KBM-7 (cell line): ENCODE data around the gene TPSAB1.
"Not testable (repeated sequence)": the region's sequence is repeated elsewhere in the genome, so short reads cannot be mapped to it uniquely, and the experiment has no call there.

Experiments used
- DNase-seq: peaks from one replicate; pipeline ENCODE4 v3.0.0-alpha.2; 2015
- in situ Hi-C: fragments of 300-500 bp; cut with MboI; formaldehyde crosslinking; loops from 2 replicates; pipeline ENCODE4 v1.14.3; 2020; ENCODE audit warnings: low sequenced_read_pairs, low pct_unique_long_range_greater_than_20kb, mixed read lengths

The TPSAB1 gene

DNA sequence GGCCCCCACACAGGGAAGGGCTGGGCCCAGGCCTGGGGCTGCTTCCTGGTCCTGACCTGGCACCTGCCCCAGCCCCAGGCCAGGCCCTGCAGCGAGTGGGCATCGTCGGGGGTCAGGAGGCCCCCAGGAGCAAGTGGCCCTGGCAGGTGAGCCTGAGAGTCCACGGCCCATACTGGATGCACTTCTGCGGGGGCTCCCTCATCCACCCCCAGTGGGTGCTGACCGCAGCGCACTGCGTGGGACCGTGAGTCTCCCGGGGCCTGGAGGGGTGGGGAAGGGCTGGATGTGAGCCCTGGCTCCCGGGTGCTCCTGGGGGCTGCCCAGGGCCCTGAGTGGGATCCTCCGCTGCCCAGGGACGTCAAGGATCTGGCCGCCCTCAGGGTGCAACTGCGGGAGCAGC, 576 bp downstream of the TPSAB1 start:
- DNase-seq, in situ Hi-C loops: not testable (repeated sequence)

DNA sequence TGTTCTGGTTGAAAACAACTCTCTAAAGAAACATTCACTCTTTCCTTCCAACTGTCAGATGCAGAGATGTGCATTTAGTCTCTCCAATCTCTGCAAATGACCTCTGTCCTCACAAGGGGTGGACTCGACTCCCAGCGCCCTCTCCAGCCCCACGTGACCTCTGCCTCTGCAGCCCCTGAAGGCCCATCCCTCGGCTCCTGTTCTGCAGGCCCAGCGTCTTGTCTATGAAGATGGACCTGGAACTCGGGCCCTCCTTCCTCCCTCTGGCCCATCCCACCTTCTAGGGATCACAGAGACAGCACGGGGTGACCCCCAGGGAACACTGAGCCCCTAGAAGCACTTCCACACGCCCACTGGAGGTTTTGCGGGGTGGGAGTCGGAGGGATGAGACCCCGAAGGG, 2.9 kb downstream of the TPSAB1 start:
- in situ Hi-C loops: not testable (repeated sequence)
- DNase-seq: peak; percentile 31

DNA sequence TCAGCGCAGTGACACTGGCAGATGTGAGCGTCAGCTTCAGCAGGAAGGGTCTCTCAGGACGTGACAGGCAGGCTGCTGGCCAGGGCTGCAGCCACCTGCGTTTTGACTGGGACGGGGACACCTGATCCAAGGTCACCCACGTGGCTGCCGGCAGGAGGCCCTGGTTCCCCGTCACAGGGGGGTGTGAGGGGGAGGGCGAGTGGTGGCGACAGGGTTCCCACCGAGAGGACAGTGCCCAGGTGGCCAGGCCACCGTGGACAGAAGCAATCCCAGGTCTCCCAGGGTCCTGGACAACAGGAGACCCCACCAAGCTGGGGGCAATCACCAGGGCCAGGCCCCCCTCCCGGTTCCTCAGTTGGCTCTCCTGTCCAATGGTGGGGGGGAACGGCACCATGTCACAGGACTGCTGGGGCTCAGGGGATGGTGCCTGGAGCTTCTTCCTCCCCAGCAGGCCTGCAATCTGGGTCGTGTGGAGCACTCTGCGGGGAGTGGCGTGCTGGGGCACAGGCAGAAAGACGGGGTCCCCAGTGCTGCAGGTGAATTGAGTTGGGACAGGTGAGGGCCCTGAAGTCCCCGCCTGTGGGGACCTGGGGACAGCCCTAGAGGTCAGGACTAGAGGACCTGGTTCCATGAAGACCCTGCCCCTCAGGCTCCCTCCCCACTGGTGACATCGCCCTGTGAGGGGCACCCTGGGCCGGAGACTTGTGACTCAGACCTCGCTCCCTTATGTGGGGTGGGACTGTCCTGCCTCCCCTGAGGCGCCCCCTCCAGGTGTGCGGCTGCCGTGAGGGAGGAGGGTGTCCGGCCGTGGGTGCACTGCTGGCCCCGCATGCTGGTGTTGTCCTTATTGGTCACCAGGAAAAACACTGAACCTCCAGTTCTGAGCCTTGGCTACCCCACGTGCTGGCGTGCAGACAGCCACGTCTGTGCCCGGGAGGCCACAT, 3.7 kb downstream of the TPSAB1 start:
- in situ Hi-C loops: not testable (repeated sequence)

DNA sequence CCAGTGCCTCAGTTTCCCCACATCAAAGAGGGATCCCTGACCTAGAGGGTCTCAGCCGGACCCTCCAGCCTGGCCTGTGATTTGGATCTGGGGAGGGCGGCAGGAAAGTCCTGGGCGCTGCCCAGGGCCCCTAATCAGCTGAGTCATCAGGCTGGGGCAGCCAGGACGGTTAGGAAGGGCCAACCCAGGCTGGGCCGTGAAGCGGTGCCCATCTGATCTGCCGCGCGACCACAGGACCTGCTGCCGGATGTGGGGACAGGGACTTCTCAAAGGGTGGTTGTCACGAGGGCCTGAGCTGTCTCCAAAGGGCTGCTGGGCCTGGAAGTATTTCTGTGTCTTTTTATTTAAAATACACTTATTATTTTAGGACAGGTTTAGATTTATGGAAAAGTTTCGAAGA, 4.4 kb downstream of the TPSAB1 start:
- peak; percentile 96 for DNase-seq
- in situ Hi-C loops: no loop called here

More for the DNA sequence above, 3.7 kb downstream of the TPSAB1 start:
- DNase-seq: peak; percentile 48

DNA sequence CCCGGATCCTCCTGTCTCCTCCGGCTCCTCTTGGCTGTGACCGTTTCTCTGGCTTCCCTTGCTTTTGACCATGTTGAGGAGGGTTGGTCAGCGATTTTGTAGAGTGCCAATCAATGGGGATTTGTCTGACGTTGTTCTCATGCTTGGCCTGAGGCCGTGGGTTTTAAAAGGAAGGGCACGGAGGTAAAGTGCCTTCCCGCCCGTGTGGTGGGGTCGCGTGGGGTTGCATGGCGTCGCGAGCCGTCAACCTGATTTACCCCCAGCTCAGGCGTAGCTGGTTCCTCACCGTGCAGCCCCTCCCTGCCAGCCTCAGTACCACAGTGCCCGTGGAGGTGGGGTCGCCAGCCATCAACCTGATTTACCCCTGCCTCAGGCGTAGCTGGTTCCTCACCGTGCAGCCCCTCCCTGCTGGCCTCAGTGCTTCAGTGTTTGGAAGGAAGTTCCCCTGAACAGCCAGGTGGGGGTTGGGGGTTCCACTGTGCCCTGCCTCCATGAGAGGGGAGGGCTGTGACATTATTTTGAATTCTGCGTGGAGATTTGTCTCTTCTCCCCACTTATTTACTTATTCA, 5.0 kb downstream of the TPSAB1 start:
- DNase-seq: peak; percentile 72
- in situ Hi-C loops: no loop called here

DNA sequence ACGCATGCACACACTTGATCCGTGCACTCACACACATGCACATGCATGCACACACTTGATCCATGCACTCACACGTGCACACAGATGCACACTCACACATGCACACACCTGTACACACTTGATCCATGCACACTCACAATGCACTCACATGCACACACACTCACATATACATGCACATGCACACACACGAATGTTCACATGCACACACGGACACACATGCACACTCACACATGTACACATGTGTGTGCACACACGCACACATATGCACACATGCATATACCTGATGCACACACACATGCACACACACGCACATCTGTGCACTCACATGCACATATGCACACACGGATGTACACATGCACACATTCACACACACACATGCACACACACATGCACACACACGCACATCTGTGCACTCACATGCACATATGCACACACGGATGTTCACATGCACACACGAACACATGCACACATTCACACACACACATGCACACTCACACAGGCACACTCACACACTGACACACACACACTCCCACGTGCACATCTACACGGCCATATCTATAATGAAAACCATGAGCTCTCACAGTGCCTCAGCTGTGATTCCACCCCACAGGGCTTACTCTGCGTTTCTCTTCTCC, 7.5 kb downstream of the TPSAB1 start:
- DNase-seq, in situ Hi-C loops: not testable (repeated sequence)

DNA sequence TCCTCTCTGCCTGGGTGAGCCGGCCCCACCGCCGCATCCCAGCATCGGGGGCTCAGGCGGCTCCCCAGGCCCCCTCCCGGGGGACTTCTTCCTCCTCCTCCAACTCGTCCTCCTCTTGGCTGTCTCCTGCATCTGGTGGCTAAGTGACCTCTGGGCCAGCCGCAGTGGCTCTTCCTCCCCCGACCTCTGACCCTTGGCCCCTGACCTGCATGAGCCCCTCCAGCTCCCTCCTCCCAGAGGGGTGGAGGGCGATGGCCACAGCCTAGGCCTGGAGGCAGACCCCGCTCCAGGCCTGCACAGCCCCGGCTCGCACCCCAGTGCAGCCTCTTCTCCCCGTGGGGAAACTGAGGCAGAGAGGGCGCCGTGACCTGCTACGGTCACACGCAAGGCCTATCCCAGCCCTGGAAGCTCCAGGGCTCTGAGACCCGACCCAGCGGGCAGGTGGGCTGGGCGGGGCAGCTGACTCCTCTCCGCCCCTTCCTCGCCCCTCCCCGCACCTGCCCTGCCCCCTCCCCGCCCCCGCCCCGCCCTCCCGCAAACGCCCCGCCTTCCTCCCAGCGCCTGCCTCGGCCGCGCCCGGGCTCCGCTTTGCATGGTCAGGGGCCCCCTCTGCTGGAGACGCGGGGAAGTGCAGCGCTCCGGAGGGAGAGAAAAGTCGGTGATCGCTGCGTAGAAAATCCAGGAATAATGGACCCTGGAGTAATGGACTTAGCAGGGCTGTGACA, 8.7 kb downstream of the TPSAB1 start:
- in situ Hi-C loops, DNase-seq: not testable (repeated sequence)

DNA sequence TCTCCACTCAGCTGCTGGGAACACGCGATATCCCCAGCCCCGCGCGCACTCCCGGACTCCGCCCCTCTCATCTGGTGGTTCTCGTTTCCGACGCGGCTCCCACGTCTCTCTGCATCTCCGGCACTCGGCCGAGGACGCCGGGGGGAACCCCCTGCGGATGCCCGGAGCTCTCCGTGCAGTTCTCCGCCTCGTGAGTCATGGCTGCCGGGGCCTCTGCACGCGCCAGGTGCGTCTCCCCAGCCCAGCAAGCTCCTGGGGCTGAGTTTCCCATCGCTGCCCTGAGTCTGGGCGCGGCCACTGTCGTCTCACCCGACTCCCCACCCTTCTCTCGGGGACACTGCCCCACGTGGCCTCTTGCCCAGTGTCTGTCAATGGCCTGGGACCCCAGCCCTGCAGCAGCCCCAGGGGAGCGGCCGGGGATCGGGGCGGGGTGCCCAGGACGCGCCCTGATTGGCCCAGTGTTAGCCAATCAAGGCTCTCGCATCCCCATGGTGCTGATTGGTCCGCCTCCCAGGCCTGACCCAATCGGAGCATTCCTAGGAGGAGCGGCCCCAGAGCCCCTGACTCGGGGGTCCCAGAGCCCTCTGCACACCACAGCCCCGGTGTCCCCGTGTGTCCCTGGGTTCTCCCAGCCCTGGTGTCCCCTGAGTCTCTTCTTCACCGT, 13.3 kb downstream of the TPSAB1 start:
- in situ Hi-C loops, DNase-seq: not testable (repeated sequence)

DNA sequence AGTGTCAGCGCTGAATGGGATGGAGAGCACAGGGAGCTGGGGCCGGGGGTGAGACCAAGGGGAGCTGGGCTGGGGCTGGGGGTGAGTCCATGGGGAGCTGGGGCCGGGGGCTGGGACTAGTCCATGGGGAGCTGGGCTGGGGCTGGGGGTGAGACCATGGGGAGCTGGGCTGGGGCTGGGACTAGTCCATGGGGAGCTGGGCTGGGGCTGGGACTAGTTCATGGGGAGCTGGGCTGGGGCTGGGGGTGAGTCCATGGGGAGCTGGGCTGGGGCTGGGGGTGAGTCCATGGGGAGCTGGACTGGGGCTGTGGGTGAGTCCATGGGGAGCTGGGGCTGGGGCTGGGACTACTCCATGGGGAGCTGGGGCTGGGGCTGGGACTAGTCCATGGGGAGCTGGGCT, 14.3 kb downstream of the TPSAB1 start:
- in situ Hi-C loops: not testable (repeated sequence)

DNA sequence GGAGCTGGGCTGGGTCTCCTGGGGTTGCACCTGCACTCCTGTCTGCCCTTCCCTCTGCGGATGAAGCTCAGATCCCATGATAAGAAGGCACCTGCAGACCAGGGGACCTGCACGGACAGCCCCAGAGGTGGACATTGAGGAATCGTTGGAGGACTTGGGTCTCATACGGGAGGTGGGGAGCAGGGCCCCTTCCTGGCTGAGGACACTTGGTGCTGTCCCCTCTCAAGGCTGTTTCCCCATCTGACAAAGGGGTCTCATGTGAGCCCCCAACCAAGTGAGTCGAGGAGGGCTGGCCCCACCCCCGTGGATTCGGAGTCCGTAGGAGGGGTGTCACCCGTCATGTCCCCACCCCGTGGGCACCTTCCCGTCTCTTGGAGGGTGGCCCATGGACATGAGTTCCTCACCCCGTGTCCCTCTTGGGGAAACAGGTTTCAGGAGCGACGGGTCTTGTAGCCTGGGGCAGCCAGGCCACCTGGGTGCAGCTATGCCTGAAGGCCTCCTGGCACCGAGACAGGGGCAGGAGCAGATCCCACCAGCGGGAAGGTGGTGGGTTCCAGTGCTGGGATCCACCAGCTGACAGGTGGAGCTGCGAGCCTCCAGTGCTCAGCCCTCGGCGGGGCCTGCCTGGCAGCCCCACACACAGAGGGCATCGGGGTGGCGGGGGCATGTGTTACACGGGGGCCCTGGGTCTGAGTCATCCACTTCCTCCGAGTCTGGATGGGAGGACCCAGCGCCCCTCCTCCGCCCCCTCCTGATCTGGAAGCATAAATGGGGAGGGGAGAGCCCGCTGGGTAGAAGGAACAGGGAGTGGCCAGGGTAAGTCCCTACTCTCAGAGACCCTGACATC, 15.0 kb downstream of the TPSAB1 start, which contains the start of gene TPSD1:
Gene TPSD1, plus strand, starts transcription at position 794 of the 847 bp plus-strand sequence. CDS start 212 bp downstream, outside the sequence.
- DNase-seq, in situ Hi-C loops: not testable (repeated sequence)

More for the DNA sequence above, 14.3 kb downstream of the TPSAB1 start:
- not testable (repeated sequence) for DNase-seq

DNA sequence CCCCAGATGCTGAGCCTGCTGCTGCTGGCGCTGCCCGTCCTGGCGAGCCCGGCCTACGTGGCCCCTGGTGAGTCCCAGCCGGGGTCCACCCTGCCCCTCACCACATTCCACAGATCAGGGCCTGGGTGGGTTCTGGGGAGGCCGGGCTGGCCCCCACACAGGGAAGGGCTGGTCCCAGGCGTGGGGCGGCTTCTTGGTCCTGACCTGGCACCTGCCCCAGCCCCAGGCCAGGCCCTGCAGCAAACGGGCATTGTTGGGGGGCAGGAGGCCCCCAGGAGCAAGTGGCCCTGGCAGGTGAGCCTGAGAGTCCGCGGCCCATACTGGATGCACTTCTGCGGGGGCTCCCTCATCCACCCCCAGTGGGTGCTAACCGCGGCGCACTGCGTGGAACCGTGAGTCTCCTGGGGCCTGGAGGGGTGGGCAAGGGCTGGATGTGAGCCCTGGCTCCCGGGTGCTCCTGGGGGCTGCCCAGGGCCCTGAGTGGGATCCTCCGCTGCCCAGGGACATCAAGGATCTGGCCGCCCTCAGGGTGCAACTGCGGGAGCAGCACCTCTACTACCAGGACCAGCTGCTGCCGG, 15.9 kb downstream of the TPSAB1 start:
- in situ Hi-C loops, DNase-seq: not testable (repeated sequence)

DNA sequence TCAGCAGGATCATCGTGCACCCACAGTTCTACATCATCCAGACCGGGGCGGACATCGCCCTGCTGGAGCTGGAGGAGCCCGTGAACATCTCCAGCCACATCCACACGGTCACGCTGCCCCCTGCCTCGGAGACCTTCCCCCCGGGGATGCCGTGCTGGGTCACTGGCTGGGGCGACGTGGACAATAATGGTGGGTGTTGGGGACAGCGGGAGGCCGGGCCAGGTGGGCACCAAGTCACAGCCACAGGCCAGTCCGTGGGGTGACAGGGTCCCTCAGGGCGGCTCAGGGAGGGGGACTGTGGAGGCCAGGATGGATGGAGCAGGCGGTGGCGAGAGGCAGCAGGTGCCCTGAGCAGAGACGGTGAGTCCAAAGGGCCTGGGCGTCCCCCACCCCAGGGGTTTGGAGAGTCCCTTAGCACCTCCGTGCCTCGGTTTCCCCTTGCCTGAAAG, 16.4 kb downstream of the TPSAB1 start:
- DNase-seq: no peak
- in situ Hi-C loops: no loop called here

DNA sequence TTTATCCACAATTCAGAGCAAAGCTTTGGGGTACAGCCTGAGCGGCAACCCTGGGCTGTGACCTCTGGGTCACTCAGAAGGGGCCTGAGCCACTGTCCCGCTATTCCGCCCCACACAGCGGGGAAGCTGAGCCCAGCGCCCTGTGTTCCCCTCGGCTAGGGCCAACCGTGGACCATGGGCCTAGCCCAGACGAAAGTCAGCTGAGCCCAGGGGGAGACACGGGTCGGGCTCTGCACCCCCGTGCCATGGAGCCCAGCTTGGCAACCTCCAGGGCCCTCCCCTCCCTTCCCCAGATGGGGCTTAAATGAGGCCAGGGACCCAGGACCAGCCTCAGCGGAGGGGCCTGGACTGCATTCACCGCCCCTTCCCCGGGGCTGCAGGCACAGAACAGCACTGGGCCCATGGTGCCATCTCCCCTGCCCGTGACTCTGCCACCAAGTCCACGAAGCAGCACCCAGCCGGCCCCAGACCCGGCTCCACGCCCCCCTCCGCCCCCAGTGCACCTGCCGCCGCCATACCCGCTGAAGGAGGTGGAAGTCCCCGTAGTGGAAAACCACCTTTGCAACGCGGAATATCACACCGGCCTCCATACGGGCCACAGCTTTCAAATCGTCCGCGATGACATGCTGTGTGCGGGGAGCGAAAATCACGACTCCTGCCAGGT, 17.2 kb downstream of the TPSAB1 start:
- DNase-seq: no peak
- in situ Hi-C loops: no loop called here

DNA sequence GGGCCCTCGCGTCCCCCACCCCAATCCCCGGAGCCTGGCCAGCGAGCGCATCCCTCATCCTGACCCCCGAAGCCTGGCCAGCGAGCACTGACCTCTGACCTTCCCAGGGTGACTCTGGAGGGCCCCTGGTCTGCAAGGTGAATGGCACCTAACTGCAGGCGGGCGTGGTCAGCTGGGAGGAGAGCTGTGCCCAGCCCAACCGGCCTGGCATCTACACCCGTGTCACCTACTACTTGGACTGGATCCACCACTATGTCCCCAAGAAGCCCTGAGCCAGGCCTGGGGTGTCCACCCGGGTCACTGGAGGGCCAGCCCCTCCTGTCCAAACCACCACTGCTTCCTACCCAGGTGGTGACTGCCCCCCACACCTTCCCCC, 17.7 kb downstream of the TPSAB1 start:
- in situ Hi-C loops: no loop called here
- no peak for DNase-seq

DNA sequence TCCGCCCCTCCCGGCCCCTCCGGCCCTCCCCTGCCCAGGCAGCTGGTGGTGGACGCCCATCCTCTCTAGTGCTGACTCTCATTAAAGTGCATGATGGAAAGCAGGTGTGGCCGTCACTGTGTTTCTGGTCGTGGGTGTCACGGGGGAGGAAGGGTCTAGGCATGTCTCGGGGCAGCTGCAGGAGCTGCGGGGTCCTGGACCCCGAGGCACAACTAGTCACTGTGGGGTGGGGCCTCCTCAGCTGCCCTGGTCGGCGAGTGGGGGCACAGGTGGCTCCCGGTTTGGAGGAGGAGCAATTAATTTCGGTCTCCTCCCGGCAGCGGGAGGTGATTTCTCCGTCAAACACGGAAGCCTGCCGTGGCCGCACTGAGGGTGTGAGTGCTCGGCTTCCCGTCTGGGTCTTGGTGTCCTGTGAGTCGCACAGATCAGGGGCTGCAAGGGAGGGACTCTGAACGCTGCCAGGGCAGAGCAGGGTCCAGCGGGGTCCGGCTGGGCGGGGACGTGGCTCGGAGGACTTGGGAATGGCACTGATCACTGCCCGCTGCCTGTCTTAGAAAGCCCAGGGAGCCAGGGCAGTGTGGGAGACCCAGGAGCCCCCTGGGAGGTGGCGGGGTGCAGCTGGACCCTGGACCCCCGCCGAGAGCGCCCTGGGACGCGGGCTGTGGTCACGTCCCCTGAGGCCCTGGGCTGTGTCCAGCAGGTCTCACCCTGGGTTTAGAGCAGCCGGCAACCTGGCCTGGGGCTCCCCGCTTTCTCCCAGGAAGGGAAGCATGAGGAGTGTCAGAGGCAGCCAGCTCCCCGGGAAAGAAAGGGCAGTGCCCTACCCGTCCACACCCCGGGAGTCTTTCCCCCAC, 18.6 kb downstream of the TPSAB1 start:
- in situ Hi-C loops: no loop called here
- peak; percentile 29 for DNase-seq

DNA sequence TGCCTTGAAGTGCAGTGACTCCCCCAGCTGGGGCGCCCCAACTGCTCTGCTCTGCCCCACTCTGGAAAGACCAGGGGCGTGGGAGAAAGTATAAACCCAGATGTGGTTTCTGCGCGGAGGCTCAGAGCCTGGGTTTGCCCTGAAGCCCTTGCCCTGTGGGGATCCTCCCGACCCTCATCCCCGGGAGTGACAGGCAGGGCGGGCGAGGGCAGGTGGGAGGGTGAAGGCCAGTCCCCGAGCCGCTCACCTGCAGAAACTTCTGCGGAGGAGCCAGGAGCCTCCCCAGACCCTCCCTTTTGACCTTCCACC, 19.2 kb downstream of the TPSAB1 start:
- in situ Hi-C loops: no loop called here
- DNase-seq: no peak
